Parathyroid adenoma (tissue), 2 donors: ENCODE data around the gene TMCC3.

ENCODE experiments used
- H2AFZ ChIP-seq: fragments of 300-600 bp; sonication (generic); one replicate; pipeline ENCODE4 v1.7.0; 2017; ENCODE audit warnings: antibody characterized with exemption, mild to moderate bottlenecking
- H3K27ac ChIP-seq: fragments of 300-600 bp; sonication (generic); one replicate; pipeline ENCODE4 v1.7.0; 2017
- H3K27me3 ChIP-seq: fragments of 300-600 bp; sonication (generic); one replicate; pipeline ENCODE4 v1.7.0; 2017; ENCODE audit warnings: low read length; ENCODE audit not compliant: control insufficient read depth, insufficient read depth
- H3K36me3 ChIP-seq: fragments of 300-600 bp; sonication (generic); one replicate; pipeline ENCODE4 v1.7.0; 2017; ENCODE audit warnings: low read length; ENCODE audit not compliant: control insufficient read depth, insufficient read depth
- H3K4me1 ChIP-seq: fragments of 300-600 bp; sonication (generic); one replicate; pipeline ENCODE4 v1.7.0; 2017; ENCODE audit warnings: control low read depth
- H3K4me2 ChIP-seq: fragments of 300-600 bp; sonication (generic); one replicate; pipeline ENCODE4 v1.7.0; 2017; ENCODE audit warnings: low read length
- H3K4me3 ChIP-seq: fragments of 300-600 bp; sonication (generic); one replicate; pipeline ENCODE4 v1.7.0; 2017; ENCODE audit warnings: low read depth, low read length
- H3K79me2 ChIP-seq: fragments of 300-600 bp; sonication (generic); one replicate; pipeline ENCODE4 v1.7.0; 2017; ENCODE audit warnings: control low read depth
- H3K9ac ChIP-seq: fragments of 300-600 bp; sonication (generic); one replicate; pipeline ENCODE4 v1.7.0; 2017; ENCODE audit warnings: mild to moderate bottlenecking
- H3K9me3 ChIP-seq: fragments of 300-600 bp; sonication (generic); one replicate; pipeline ENCODE4 v1.7.0; 2017; ENCODE audit warnings: low read length; ENCODE audit not compliant: control insufficient read depth
- TF ChIP-seq, protein P1 (sequence below): fragments of 300-600 bp; sonication (generic); IDR thresholded peaks from one replicate; pipeline ENCODE4 v1.7.0; 2017; ENCODE audit warnings: antibody characterized with exemption, mild to moderate bottlenecking
- donor health status: primary hyperparathyroidism.

The TMCC3 gene

GRCh38 chr12:94687891-94688290 lies 37.5 kb upstream of the TMCC3 start:
- Histone ChIP-seq H3K9me3 (no peaks in the 10 kb centered on the region), H2AFZ (no peak overlapping the region), H3K36me3 (no peaks in the 10 kb centered on the region), H3K27ac (no peak overlapping the region), H3K4me3 (no peak overlapping the region), H3K4me2 (no peak overlapping the region), H3K4me1 (peaks cover 7% of the 10 kb centered on the region), H3K9ac (no peak overlapping the region), H3K27me3 (no peaks in the 10 kb centered on the region), H3K79me2 (no peaks in the 10 kb centered on the region)
- TF ChIP-seq, protein P1, sequence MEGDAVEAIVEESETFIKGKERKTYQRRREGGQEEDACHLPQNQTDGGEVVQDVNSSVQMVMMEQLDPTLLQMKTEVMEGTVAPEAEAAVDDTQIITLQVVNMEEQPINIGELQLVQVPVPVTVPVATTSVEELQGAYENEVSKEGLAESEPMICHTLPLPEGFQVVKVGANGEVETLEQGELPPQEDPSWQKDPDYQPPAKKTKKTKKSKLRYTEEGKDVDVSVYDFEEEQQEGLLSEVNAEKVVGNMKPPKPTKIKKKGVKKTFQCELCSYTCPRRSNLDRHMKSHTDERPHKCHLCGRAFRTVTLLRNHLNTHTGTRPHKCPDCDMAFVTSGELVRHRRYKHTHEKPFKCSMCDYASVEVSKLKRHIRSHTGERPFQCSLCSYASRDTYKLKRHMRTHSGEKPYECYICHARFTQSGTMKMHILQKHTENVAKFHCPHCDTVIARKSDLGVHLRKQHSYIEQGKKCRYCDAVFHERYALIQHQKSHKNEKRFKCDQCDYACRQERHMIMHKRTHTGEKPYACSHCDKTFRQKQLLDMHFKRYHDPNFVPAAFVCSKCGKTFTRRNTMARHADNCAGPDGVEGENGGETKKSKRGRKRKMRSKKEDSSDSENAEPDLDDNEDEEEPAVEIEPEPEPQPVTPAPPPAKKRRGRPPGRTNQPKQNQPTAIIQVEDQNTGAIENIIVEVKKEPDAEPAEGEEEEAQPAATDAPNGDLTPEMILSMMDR, result no peak

- no peaks in the 10 kb centered on the region for H3K79me2 ChIP-seq
- no peak overlapping the region for H3K9ac ChIP-seq
- no peaks in the 10 kb centered on the region for H3K27me3 ChIP-seq
- no peak overlapping the region for H3K27ac ChIP-seq
- H3K4me2 ChIP-seq, result no peak overlapping the region
- TF ChIP-seq, protein P1, result no peak
- H3K4me3 ChIP-seq, result no peak overlapping the region
- H3K36me3 ChIP-seq, result no peaks in the 10 kb centered on the region
- no peaks in the 10 kb centered on the region for H3K9me3 ChIP-seq
- no peak overlapping the region for H2AFZ ChIP-seq
- H3K4me1 ChIP-seq, result peaks cover 7% of the 10 kb centered on the region
These were observed 36.7 kb upstream of the TMCC3 start for GRCh38 chr12:94686834-94687628.

GRCh38 chr12:94684416-94685142 lies 34.2 kb upstream of the TMCC3 start:
- Histone ChIP-seq H3K4me3 (no peak overlapping the region), H3K36me3 (no peaks in the 10 kb centered on the region)
- TF ChIP-seq, protein P1, result no peak

DNA sequence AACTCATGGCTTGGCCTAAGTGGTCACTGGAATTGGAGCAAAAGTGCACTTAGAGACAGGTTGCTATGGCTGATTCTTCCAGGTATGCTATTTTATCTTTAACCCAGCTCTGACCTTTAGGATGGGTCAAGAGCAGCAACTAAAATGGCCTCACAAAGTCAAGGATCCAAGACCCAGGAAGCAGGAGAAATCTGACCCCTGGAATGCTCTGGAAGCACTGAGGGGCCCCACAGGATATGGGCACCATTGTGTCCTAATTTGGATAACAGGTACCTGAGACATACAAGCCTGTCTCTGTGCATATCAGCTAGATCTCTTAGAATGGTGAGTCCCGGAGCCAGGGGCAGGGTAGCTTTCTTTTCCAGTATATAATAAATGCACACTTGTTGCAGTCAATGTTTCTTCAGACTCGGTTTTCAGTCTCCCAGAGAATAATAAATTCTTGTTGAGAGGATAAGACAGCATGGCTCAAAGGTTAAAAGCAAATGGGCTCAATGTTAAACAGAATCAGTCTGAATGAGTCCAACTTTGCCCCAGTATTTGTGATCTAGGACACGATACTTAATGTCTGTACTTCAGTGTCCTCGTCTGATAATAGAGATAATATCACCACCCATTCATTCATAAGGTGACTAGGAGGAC lies 29.3 kb upstream of the TMCC3 start:
- no peak overlapping the region for H3K4me3 ChIP-seq
- no peak overlapping the region for H3K4me2 ChIP-seq
- no peak overlapping the region for H3K27ac ChIP-seq
- no peaks in the 10 kb centered on the region for H3K9me3 ChIP-seq
- H3K9ac ChIP-seq, result no peak overlapping the region
- no peak overlapping the region for H2AFZ ChIP-seq
- H3K4me1 ChIP-seq, result peaks cover 3% of the 10 kb centered on the region
- TF ChIP-seq, protein P1, result no peak
- H3K36me3 ChIP-seq, result no peaks in the 10 kb centered on the region
- H3K79me2 ChIP-seq, result no peaks in the 10 kb centered on the region
- no peaks in the 10 kb centered on the region for H3K27me3 ChIP-seq

More at GRCh38 chr12:94684416-94685142, 34.2 kb upstream of the TMCC3 start:
- Histone ChIP-seq H3K4me1 (peaks cover 7% of the 10 kb centered on the region), H3K4me2 (no peak overlapping the region), H3K9ac (no peak overlapping the region), H3K27me3 (no peaks in the 10 kb centered on the region), H3K9me3 (no peaks in the 10 kb centered on the region), H3K79me2 (no peaks in the 10 kb centered on the region), H3K27ac (no peak overlapping the region), H2AFZ (no peak overlapping the region)
